Measurements from ENCODE around the gene PDGFB. TPM values are rescaled to one million over a fixed set of nuclear protein-coding genes. Genes with fewer than 3 reads are reported as not detected.

The PDGFB gene
- total and polyA plus RNA-seq, 2 of the 4 experiments (the other 2 are of a cell fraction), result 0.07 TPM; not detected in 1

GRCh38 chr22:39283322-39284141 is 38.8 kb upstream of the PDGFB start:
- Histone ChIP-seq H3K9ac (ENCODE audit: low read depth, low read length) (no peak overlapping the region), H3K36me3 (ENCODE audit: control insufficient read depth, insufficient read depth, low read length) (no peaks in the 10 kb centered on the region), H2BK20ac (ENCODE audit: low read depth, low read length) (peak overlapping the region; percentile 81), H3K79me1 (ENCODE audit: low read depth in 1 of 2, low read length in 2 of 2) (0 out of 4 replicates have a peak, but pooled peaks cover 0 to 5% of the 10 kb centered on the region in 2 experiments), H4K8ac (ENCODE audit: low read depth in 2 of 2, low read length in 2 of 2) (peak overlapping the region; percentile 89 to 91), H3K56ac (ENCODE audit: extremely low read depth, insufficient read depth, low read length) (0 out of 2 replicates have a peak overlapping the region, but pooled peaks have one; percentile 9), H4K91ac (ENCODE audit: insufficient read depth, low read depth, low read length) (peak overlapping the region; percentile 72), H3K9me3 (ENCODE audit: control insufficient read depth, insufficient read depth, low read length) (peaks cover 8% of the 10 kb centered on the region), H4K5ac (ENCODE audit: low read depth, low read length) (peak overlapping the region; percentile 28), H3K23ac (ENCODE audit: low read depth, low read length) (peak overlapping the region; percentile 34; the same call in 1 of the 2 replicates), H3K27me3 (ENCODE audit: control insufficient read depth, insufficient read depth, low read length) (no peaks in the 10 kb centered on the region), H2BK120ac (ENCODE audit: low read depth, low read length) (peak overlapping the region; percentile 78), H3K9me1 (ENCODE audit: insufficient read depth, low read length) (peaks cover 13% of the 10 kb centered on the region), H2AK9ac (replicated peaks; ENCODE audit: low read depth, low read length, poor library complexity) (peak overlapping the region; percentile 81), H2BK15ac (ENCODE audit: low read depth, low read length) (peak overlapping the region; percentile 76; the same call in 2 of the 3 replicates), H3K27ac (ENCODE audit: insufficient read depth, low read length) (peak overlapping the region; percentile 40), H3K4me1 (ENCODE audit: control insufficient read depth, insufficient read depth, low read length) (peaks cover 18% of the 10 kb centered on the region), H2AFZ (replicated peaks; ENCODE audit: low read length, poor library complexity) (peak overlapping the region; percentile 87), H3K4me3 (ENCODE audit: insufficient read depth, low read depth, low read length) (no peak overlapping the region), H4K20me1 (ENCODE audit: insufficient read depth, low read length) (no peaks in the 10 kb centered on the region), H3K4me2 (ENCODE audit: low read depth, low read length) (no peak overlapping the region), H3K14ac (replicated peaks; ENCODE audit: low read depth, low read length) (peak overlapping the region; percentile 73), H3K18ac (ENCODE audit: low read depth, low read length) (peak overlapping the region; percentile 40; the same call in 1 of the 2 replicates), H3K4ac (ENCODE audit: low read depth, low read length) (peak overlapping the region; percentile 95), H2BK5ac (ENCODE audit: low read depth, low read length, poor library complexity, severe bottlenecking) (peak overlapping the region; percentile 52), H2AK5ac (ENCODE audit: low read depth, low read length) (peak overlapping the region; percentile 100)
- ChIA-PET CTCF (interaction anchor here (0.6 to 0.8 kb wide), 3 partner anchors 39 to 78 kb away, joined by 3 read pairs; no protein-coding TSS in a partner anchor), POLR2A (ENCODE audit: unreplicated experiment) (interaction anchor here (0.6 kb wide), 1 partner anchor 30 kb away, joined by 7 read pairs; no protein-coding TSS in a partner anchor)
- BruUV-seq (replicated peaks), result no TSS peak
- no peak for TF ChIP-seq RCOR1 (IDR thresholded peaks at IDR 0.05; ENCODE audit: insufficient replicate concordance, low read length)
- 0 out of 2 replicates have a peak, but pooled peaks have one; percentile 5 for TF ChIP-seq NFE2L2 (IDR thresholded peaks at IDR 0.05; ENCODE audit: low read depth, low read length)
- intact Hi-C loops (cut with micrococcal nuclease) (no loop called here), dilution Hi-C loops (cut with HindIII; ENCODE audit: low sequenced_read_pairs, unreplicated experiment) (no loop called here), in situ Hi-C loops (cut with MboI; ENCODE audit: low sequenced_read_pairs) (no loop called here)
- 93% methylated on average over 14 of the region's 27 CpGs; no CpG with 5 or more reads in 1 of the 2 experiments for WGBS, 2 experiments (ENCODE audit: extremely low coverage in 2 of 2, insufficient read length in 1 of 2)
- DNase-seq, result peak; percentile 26
- peak; percentile 78 for ATAC-seq (ENCODE audit: low read depth)

All from IMR-90 (cell line).